H9 (cell line): Measurements from ENCODE around the gene FFAR1. TPM values are rescaled to one million over a fixed set of nuclear protein-coding genes. Genes with fewer than 3 reads are reported as not detected.
"Not testable (repeated sequence)": the region's sequence is repeated elsewhere in the genome, so short reads cannot be mapped to it uniquely, and the experiment has no call there.

ENCODE experiments used
- DNase-seq: peaks from one replicate; pipeline ENCODE4 v3.0.0-alpha.2; 2017
- H2AFZ ChIP-seq: one replicate; pipeline ENCODE4 v1.6.1; 2013; ENCODE audit warnings: mild to moderate bottlenecking, low read length, control low read depth, moderate library complexity
- H2AK5ac ChIP-seq: 2 replicates; pipeline ENCODE4 v1.6.1; 2013; ENCODE audit warnings: low read length, control low read depth, mixed read lengths; ENCODE audit not compliant: insufficient read length
- H2BK120ac ChIP-seq: one replicate; pipeline ENCODE4 v1.6.1; 2013; ENCODE audit warnings: low read depth, mild to moderate bottlenecking, low read length, control low read depth, inconsistent platforms; ENCODE audit not compliant: poor library complexity, severe bottlenecking
- H2BK12ac ChIP-seq: 2 replicates; pipeline ENCODE4 v1.6.1; 2013; ENCODE audit warnings: low read length, control low read depth, mixed read lengths, low read depth; ENCODE audit not compliant: insufficient read length
- H2BK15ac ChIP-seq: 2 replicates; pipeline ENCODE4 v1.6.1; 2013; ENCODE audit warnings: low read depth, low read length, control low read depth
- H2BK20ac ChIP-seq: one replicate; pipeline ENCODE4 v1.6.1; 2013; ENCODE audit warnings: low read depth, mild to moderate bottlenecking, low read length, control low read depth, inconsistent platforms; ENCODE audit not compliant: poor library complexity, severe bottlenecking
- H2BK5ac ChIP-seq: 2 replicates; pipeline ENCODE4 v1.6.1; 2013; ENCODE audit warnings: low read length, control low read depth, mixed read lengths; ENCODE audit not compliant: insufficient read length
- H3K14ac ChIP-seq: 2 replicates; pipeline ENCODE4 v1.6.1; 2013; ENCODE audit warnings: low read length, control low read depth; ENCODE audit not compliant: insufficient read depth
- H3K18ac ChIP-seq: 2 replicates; pipeline ENCODE4 v1.6.1; 2013; ENCODE audit warnings: low read depth, mild to moderate bottlenecking, mixed read lengths, low read length, control low read depth; ENCODE audit not compliant: insufficient read length
- H3K23ac ChIP-seq: 2 replicates; pipeline ENCODE4 v1.6.1; 2013; ENCODE audit warnings: low read length, control low read depth, mixed read lengths, low read depth; ENCODE audit not compliant: insufficient read length
- H3K23me2 ChIP-seq: 2 replicates; pipeline ENCODE4 v1.6.1; 2013; ENCODE audit warnings: low read depth, mild to moderate bottlenecking, mixed read lengths, low read length, control low read depth; ENCODE audit not compliant: insufficient read length, poor library complexity, severe bottlenecking
- H3K27ac ChIP-seq: 2 replicates; pipeline ENCODE4 v1.5.1; 2013; ENCODE audit warnings: low read length, control low read depth, mixed read lengths, low read depth; ENCODE audit not compliant: insufficient read length
- H3K27me3 ChIP-seq: 2 replicates; pipeline ENCODE4 v1.6.1; 2013; ENCODE audit warnings: low read length, control low read depth, inconsistent platforms; ENCODE audit not compliant: insufficient read depth
- H3K4ac ChIP-seq: 2 replicates; pipeline ENCODE4 v1.6.1; 2013; ENCODE audit warnings: low read depth, mild to moderate bottlenecking, control low read depth, inconsistent platforms, low read length, moderate library complexity
- H3K4me1 ChIP-seq: 2 replicates; pipeline ENCODE4 v1.6.1; 2013; ENCODE audit warnings: low read length, control low read depth, inconsistent platforms; ENCODE audit not compliant: insufficient read depth
- H3K4me2 ChIP-seq: 2 replicates; pipeline ENCODE4 v1.6.1; 2013; ENCODE audit warnings: low read length, control low read depth, mixed read lengths; ENCODE audit not compliant: insufficient read length, insufficient read depth
- H3K56ac ChIP-seq: 2 replicates; pipeline ENCODE4 v1.6.1; 2013; ENCODE audit warnings: low read depth, mild to moderate bottlenecking, mixed read lengths, low read length, control low read depth; ENCODE audit not compliant: insufficient read length
- H3K79me1 ChIP-seq: 2 replicates; pipeline ENCODE4 v1.6.1; 2013; ENCODE audit warnings: low read depth, mild to moderate bottlenecking, moderate library complexity, low read length, control low read depth, inconsistent platforms; ENCODE audit not compliant: insufficient read depth, poor library complexity, severe bottlenecking
- H3K79me2 ChIP-seq: 2 replicates; pipeline ENCODE4 v1.6.1; 2013; ENCODE audit warnings: low read length, control low read depth, inconsistent platforms; ENCODE audit not compliant: insufficient read depth
- H3K9ac ChIP-seq: 2 replicates; pipeline ENCODE4 v1.6.1; 2013; ENCODE audit warnings: low read length, control low read depth, mixed read lengths; ENCODE audit not compliant: insufficient read length; ENCODE audit errors: extremely low read depth
- H3K9me3 ChIP-seq: one replicate; pipeline ENCODE4 v1.6.1; 2013; ENCODE audit warnings: low read depth, low read length, inconsistent platforms; ENCODE audit not compliant: control insufficient read depth
- H3T11ph ChIP-seq: one replicate; pipeline ENCODE4 v1.6.1; 2013; ENCODE audit warnings: mild to moderate bottlenecking, low read length, control low read depth, inconsistent platforms
- H4K20me1 ChIP-seq: one replicate; pipeline ENCODE4 v1.6.1; 2013; ENCODE audit not compliant: control insufficient read depth, insufficient read length, insufficient read depth
- H4K5ac ChIP-seq: 2 replicates; pipeline ENCODE4 v1.6.1; 2013; ENCODE audit warnings: low read depth, mild to moderate bottlenecking, mixed read lengths, low read length, control low read depth; ENCODE audit not compliant: insufficient read length
- H4K8ac ChIP-seq: replicated peaks from 2 replicates; pipeline ENCODE4 v1.6.1; 2013; ENCODE audit warnings: low read length, control low read depth, mixed read lengths, low read depth; ENCODE audit not compliant: insufficient read length
- H4K91ac ChIP-seq: 2 replicates; pipeline ENCODE4 v1.6.1; 2013; ENCODE audit warnings: low read depth, mild to moderate bottlenecking, moderate library complexity, mixed read lengths, low read length, control low read depth; ENCODE audit not compliant: insufficient read length
- H3K27ac Mint-ChIP-seq, 3 experiments: 2 replicates in 2 of 3; 3 replicates in 1 of 3; pipeline ENCODE4 v1.8.0; 2020 to 2021; ENCODE audit warnings: mixed read lengths in 3 of 3, mild to moderate bottlenecking in 1 of 3, moderate library complexity in 1 of 3
- H3K27me3 Mint-ChIP-seq: 2 replicates; pipeline ENCODE4 v1.8.0; 2021; ENCODE audit warnings: low read depth, mild to moderate bottlenecking, moderate library complexity, mixed read lengths
- H3K36me3 Mint-ChIP-seq, 3 experiments: 2 replicates in 2 of 3; 3 replicates in 1 of 3; pipeline ENCODE4 v1.8.0; 2020 to 2021; ENCODE audit warnings: low read depth in 3 of 3, mixed read lengths in 3 of 3; ENCODE audit not compliant: insufficient read depth in 1 of 3
- H3K4me1 Mint-ChIP-seq, 2 experiments: 2 replicates each; pipeline ENCODE4 v1.8.0; 2020; ENCODE audit warnings: mixed read lengths in 2 of 2
- H3K4me3 Mint-ChIP-seq, 2 experiments: 2 replicates in 1 of 2; 3 replicates in 1 of 2; pipeline ENCODE4 v1.8.0; 2020 to 2021; ENCODE audit warnings: mild to moderate bottlenecking in 2 of 2, mixed read lengths in 2 of 2, moderate library complexity in 1 of 2
- H3K9me3 Mint-ChIP-seq, 2 experiments: 2 replicates in 1 of 2; 3 replicates in 1 of 2; pipeline ENCODE4 v1.8.0; 2020; ENCODE audit warnings: mild to moderate bottlenecking in 2 of 2, mixed read lengths in 2 of 2, moderate library complexity in 1 of 2
- CTCF ChIP-seq: fragments of 200-600 bp; sonication (generic); conservative IDR thresholded peaks from 3 replicates; pipeline ENCODE4 v1.8.0; 2021; ENCODE audit warnings: antibody characterized with exemption, mild to moderate bottlenecking
- WGBS: extraction: QIAGEN DNeasy Blood & Tissue Kit; methylation state at CpG from one replicate; pipeline ENCODE4 v1.1.7; 2013; ENCODE audit warnings: missing lambda C conversion rate, low lambda C conversion rate, mixed read lengths; ENCODE audit not compliant: insufficient read length; ENCODE audit errors: extremely low coverage; 5-methylcytosine and 5-hydroxymethylcytosine counted together
- total RNA-seq: library from RNA; stranded (reverse); gene quantifications from 2 replicates; pipeline ENCODE4 v1.2.1, GENCODE V29; 2021

The FFAR1 gene
- total RNA-seq, 1 experiment from 2014 or later, result not detected

GRCh38 chr19:35373492-35373891, 25.8 kb downstream of the FFAR1 start:
- H2BK15ac ChIP-seq, result no peak overlapping the region
- H4K5ac ChIP-seq, result no peak overlapping the region
- H3K14ac ChIP-seq, result no peak overlapping the region
- H3K4me2 ChIP-seq, result no peak overlapping the region
- 0 out of 2 replicates have a peak, but pooled peaks cover 2% of the 10 kb centered on the region for H3K4me1 ChIP-seq
- Mint-ChIP-seq H3K27me3 (peaks cover 24% of the 10 kb centered on the region), H3K4me3 (no peak overlapping the region), H3K4me1 (peaks cover 17 to 19% of the 10 kb centered on the region in 2 experiments), H3K9me3 (peaks cover 10 to 11% of the 10 kb centered on the region in 2 experiments), H3K27ac (no peak overlapping the region), H3K36me3 (no peaks in the 10 kb centered on the region; a peak in 1 of 7 replicates)
- no peaks in the 10 kb centered on the region for H4K20me1 ChIP-seq
- no peak overlapping the region for H2BK5ac ChIP-seq
- H2BK20ac ChIP-seq, result no peak overlapping the region
- H4K91ac ChIP-seq, result no peak overlapping the region
- H2BK120ac ChIP-seq, result no peak overlapping the region
- H3K23me2 ChIP-seq, result no peaks in the 10 kb centered on the region
- no peak for DNase-seq
- H3K9me3 ChIP-seq, result no peaks in the 10 kb centered on the region
- H2AK5ac ChIP-seq, result no peak overlapping the region
- WGBS, result no CpG with 5 or more reads among the region's 7 CpGs
- no peak overlapping the region for H3T11ph ChIP-seq
- TF ChIP-seq CTCF, result no peak
- no peaks in the 10 kb centered on the region for H3K27me3 ChIP-seq
- no peak overlapping the region for H3K18ac ChIP-seq
- no peak overlapping the region for H3K4ac ChIP-seq
- H4K8ac ChIP-seq, result no peak overlapping the region
- no peak overlapping the region for H2AFZ ChIP-seq
- no peak overlapping the region for H3K23ac ChIP-seq
- no peak overlapping the region for H3K27ac ChIP-seq
- no peak overlapping the region for H2BK12ac ChIP-seq
- H3K79me1 ChIP-seq, result no peaks in the 10 kb centered on the region
- H3K9ac ChIP-seq, result no peak overlapping the region
- H3K56ac ChIP-seq, result no peak overlapping the region
- no peaks in the 10 kb centered on the region for H3K79me2 ChIP-seq

- H3K4me3 Mint-ChIP-seq, DNase-seq, H3K27me3 ChIP-seq, H3K79me2 ChIP-seq, H3K23ac ChIP-seq, H3K23me2 ChIP-seq, H3K79me1 ChIP-seq, H4K20me1 ChIP-seq, H4K91ac ChIP-seq, H3K9me3 ChIP-seq, H3K4me1 ChIP-seq, H2AFZ ChIP-seq, H4K8ac ChIP-seq, H3K56ac ChIP-seq, H3K27ac ChIP-seq, H3K4ac ChIP-seq, H2BK5ac ChIP-seq, H3T11ph ChIP-seq, H2BK20ac ChIP-seq, H2BK12ac ChIP-seq, H4K5ac ChIP-seq, H3K36me3 Mint-ChIP-seq, H3K27ac Mint-ChIP-seq, H2BK15ac ChIP-seq, H3K4me2 ChIP-seq, H2AK5ac ChIP-seq, H3K14ac ChIP-seq, H3K18ac ChIP-seq, H3K9ac ChIP-seq, H2BK120ac ChIP-seq: not testable (repeated sequence)
- H3K4me1 Mint-ChIP-seq, result peaks cover 17 to 19% of the 10 kb centered on the region in 2 experiments
- peaks cover 22% of the 10 kb centered on the region for H3K27me3 Mint-ChIP-seq
- peaks cover 13 to 15% of the 10 kb centered on the region in 2 experiments for H3K9me3 Mint-ChIP-seq
Measured at GRCh38 chr19:35374031-35374430, 26.3 kb downstream of the FFAR1 start.
